ENCODE results near the gene APOM.

APOM gene

DNA sequence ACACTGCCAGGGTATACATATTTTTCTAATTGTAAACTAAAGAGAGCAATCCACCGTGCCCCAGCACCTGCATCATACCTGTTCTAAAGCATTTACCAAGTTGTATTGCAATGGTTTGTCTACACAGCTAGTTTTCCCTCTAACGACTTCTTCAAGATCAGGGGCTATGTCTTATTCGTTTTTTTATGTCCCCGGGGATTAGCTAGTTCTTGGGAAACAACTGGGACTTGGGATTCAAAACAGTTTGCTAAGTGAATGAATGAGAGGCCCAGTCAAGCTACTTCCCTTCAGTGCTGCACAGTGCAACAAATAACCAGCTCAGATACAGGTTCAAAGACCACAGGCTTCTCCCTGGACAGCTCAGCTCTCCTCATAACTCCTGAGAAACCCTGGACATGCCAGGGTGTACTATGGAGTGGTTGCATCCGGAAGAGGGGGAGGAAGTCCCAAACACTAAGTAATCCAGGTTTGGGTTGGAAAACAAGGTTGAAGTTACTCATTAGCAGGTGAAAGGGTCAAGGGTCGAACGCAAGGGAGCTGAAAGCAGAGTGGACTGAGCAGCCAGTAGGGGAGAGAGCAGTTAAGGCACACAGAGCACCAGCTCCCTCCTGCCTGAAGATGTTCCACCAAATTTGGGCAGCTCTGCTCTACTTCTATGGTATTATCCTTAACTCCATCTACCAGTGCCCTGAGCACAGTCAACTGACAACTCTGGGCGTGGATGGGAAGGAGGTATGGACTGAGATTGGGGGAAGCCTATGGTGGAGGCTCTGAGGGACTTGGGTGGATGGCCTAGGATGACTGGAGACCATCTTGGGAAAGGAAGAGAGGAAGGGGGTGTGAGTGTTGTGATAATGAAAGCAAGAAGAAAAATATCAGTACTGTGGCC is at the start of gene APOM:
TSS of gene APOM (plus strand) at position 546 of the 889 bp plus-strand sequence. CDS start at position 619, 73 bp downstream.
- DNase-seq: no peak

DNA sequence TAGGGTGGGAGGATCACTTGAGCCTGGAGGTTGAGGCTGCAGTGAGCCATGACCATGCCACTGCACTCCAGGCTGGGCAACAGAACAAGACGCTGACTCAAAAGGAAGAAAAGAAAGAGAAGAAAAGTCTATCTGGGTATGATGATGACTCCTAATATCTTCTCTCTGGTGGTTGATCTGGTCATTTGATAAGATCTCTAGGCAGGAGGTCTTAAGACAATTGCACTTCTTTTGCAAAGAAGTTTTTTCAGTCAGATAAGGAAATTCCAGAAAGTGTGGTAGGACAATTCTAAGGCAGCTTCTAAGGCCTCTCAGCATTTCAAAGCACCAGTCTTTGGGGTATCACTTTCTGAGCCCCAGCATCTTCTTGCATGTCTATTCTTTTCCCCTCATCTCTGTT is 48.4 kb upstream of the APOM start:
- no peak for DNase-seq

DNA sequence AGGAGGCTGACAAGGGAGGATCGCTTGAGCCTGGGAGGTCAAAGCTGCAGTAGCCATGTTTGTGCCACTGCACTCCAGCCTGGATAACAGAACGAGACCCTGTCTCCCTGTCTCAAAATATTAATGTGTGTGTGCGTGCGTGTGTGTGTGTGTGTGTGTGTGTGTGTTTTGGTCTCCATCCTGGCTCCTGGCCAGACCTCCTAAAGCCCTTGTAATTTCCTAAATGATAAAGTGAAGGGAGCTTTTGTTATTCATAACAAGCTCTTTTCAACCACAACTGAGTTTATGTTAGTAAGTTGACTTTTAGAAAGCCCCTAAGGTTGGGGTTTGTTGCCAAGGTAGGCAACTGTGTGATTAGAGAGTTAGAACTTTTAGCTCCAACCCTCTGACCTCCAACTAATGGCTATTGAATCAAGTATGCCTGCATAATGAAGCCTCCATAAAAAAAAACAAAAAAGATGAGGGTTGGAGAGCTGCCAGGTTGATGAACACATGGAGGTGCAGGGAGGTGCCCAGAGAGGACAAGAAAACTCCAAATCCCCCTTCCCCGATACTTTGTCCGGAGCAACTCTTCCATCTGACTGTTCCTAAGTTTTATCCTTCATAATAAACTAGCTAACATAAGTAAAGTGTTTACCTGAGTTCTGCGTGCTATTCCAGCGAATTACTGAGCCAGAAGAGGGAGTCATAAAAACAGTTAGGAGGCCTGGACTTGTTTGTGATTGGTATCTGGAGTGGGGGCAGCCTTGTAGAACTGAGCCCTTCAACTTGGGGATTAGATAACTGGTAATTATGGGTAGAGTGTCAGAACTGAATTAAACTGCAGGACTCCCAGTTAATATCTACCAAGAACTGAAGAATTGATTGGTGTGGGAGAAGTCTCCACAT is 45.9 kb upstream of the APOM start:
- no peak for DNase-seq

DNA sequence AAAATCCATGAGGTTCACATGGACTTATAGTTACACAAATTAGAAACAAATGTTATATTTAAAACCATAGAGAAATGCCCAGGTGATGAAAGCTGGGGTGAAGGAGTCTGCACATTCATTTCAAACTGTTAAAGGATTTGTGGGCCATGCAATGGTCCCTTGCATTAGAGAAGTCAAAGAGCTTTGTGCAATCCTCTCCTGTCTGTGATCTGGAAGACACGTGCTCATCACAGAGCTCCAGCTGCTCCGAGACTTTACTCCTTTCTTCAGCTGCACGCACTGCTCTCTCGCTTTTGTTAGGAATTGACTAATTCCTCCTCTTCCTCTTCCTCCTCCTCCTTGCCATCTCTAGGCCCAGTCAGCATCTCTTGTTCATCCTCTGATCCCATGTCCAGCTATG is 44.7 kb upstream of the APOM start:
- no peak for DNase-seq

DNA sequence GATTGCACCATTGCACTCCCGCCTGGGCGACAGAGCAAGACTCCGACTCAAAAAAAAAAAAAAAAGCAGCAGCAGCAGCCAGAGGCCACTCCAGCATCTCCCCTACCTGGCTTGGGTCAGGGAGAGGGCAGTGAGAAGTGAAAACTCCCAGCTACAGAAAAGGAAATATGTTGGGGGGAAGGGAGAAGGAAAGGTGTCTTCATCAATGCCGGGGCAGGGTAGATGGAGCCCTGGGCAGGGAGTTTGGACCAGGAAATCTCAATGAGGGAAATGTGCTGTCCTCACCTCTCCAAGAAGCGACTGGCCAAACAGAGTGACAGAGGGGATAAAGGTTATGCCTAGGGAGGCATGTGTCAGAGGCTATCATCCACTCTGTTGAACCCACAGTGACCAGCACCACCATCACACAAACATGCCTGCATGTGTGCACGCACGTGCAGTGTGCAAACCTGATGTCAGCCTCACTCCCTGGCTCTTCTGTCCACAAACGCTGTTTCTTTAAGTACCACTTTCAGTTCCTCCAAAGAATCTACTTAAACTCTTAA is 41.5 kb upstream of the APOM start:
- DNase-seq: no peak

DNA sequence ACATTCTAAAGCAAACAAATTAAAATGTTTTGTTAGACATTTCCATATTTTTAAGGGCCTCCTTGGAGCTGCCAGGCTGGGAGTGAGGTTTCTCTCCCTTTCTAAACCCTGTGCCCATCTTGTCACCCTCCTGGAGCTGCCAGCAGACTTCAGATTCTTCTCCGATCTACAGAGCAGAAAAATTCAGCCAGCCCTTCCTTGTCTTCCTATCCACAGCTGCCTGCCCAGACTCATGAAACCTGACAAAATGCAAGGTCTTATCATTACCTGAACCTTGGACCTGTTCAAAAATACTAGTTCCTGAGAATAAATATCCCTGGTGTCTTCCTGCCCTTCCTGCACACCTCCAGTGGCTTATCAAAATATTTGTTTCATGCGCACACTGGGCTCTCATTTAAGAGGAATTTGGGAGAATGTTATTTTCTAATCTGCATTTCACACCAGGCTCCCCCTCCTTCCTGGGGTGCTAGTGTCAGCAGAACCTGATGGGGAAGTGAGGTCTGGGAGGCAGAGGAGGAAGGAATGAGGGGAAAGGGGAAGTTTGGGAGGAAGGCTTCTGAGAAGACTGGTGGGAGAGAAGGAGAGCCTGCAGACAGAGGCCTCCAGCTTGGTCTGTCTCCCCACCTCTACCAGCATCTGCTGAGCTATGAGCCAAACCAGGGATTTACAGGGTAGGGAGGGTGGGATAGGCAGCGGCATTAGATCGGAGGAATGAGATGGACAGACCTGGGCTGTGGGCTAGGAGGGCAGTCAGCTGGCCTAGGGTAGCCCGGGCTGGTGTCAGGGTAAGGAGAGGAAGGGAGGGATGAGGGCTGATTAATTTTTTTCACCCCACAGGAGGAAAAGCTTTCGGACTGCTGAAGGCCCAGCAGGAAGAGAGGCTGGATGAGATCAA is 40.8 kb upstream of the APOM start, which contains the start of gene AIF1:
TSS of gene AIF1 (plus strand) at position 551 of the 895 bp plus-strand sequence. CDS start at position 647, 96 bp downstream.
- DNase-seq: no peak

DNA sequence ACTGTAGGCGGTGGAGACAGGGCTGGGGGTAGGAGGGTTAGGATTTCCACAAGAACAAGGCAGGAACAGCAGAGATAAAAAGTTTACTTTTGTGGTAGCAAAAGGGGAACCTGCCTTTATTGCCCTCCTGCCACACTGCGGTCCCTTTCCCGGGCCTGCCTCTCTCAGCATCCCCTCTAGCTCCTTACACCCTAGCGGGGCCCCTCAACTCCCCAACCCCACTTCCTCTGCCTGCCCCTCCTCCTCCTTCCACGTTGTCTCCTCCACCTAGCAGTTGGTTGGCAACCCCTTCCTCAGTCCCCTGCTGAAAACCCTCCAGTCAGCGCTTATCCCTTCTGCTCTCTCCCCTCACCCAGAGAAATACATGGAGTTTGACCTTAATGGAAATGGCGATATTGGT is 39.9 kb upstream of the APOM start:
- DNase-seq: no peak

DNA sequence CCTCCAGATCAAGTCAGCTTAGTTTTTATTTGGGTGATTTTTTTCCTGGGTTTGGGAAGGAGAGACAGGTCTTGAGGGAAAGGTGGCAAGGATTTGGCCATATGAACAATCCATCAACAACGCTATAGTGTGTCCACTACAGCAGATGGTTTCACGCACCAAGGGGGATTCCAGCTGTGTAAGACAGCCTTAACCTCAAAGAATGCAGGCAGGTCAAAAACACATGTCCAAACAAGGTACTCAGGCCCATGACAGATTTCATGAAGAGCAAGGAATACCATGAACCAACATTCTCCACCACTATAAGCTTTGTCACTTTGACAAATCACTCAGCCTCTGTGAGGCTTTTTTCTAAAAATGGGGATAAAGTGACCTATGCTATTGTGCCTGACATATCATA is 38.7 kb upstream of the APOM start:
- DNase-seq: no peak

DNA sequence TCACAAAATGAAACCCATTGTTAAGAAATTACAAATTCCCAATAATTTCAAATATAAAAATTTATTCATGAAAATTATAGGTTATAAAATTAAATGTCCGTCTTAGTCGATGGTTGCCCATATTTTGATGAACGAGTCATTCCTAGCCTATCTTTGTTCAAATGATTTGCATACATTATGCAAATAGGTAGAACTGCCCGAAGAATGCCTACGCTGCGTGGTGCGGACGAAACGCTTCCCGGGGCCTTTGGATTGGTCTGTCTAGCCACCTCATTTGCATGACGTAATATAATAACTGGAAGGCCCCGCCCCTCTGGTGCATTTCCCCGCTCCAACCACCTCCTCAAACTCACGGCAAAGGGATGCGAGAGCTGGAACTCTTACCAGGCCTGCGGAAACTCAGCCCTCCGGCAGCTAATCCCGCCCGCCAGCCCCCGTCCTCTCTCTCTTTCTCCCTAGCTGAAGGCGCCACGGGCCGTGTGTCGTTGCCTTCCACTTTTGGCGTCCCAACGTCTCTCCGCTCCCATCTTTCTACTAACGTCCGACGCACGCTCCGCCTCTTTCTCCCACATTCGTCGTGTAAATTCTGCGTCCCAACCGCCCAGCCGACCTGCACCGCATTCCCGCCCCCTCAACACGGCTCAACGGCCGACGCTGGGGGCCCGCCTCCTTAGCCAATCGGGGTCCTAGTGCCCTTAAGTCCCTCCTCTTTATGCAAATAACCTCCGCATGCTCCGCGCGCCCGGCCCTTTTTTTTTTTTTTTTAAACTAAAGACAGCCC is 35.7 kb upstream of the APOM start:
- DNase-seq: peak; percentile 98

DNA sequence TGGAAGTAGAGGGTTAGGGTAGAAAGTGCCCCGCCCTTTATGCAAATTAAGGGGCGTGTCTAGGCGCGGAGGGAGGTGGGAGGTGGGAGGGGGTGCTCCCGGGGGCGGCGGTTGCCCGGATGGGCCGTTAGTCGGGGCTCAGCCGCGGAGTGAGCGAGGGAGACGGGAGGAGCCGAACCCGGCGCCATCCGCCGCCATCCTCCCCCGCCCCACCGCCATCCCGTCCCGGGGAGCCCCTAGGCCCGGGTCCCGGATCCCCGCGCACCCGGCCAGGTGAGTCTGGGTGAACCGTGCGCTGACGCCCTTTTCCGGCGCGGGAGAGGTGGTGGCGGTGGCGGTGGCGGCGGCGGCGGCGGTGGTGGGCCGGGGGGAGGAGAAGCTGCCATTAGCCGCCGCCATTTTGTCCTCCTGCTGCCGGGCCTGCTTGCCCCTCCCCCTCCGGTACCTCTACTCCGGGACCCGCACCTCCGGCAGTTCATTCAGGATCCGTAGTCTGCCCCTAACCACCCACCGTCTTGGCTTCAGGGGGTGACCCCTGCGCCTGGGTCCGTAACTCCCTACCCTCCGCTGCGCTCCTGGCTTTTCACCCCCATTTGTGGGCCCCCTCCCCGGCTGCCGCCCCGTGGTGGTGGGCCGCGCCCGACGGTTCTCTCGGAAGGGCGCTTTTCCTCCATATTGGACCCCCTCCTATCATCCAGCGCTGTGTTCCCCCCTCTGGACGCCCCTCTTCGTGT is 34.9 kb upstream of the APOM start, which contains the start of gene PRRC2A:
TSS of gene PRRC2A (plus strand) at position 130 of the 734 bp plus-strand sequence. CDS start 2,075 bp downstream, outside the sequence.
- peak; percentile 97 for DNase-seq

DNA sequence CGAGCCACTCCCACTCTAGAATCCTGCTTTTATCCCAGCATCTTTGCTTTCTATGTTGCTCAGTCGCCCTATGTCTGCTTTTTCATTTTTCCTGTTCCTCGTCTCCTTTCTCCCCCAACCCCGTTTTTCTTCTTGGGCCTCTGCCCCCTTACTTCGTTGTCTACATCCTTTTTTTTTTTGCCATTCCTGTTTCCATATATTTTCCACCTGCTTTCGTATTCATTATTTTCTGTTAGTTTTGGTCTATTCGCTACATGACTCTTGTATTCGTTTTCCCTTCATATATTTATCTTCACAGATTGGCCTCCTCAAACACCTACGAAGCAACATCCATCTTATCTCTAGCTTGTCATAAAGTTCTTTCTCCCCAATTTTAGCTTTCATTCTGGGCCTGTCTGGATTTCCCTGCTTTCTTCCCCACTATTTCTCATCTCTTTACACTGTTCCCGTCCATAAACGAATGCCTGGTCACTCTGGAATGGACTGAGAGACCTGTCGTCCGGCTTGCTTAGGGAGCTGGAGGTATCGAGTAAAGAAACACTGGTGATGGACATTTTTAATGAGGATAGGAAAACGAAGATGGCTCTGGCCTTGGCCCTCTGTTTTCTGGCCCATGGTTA is 34.3 kb upstream of the APOM start:
- no peak for DNase-seq

DNA sequence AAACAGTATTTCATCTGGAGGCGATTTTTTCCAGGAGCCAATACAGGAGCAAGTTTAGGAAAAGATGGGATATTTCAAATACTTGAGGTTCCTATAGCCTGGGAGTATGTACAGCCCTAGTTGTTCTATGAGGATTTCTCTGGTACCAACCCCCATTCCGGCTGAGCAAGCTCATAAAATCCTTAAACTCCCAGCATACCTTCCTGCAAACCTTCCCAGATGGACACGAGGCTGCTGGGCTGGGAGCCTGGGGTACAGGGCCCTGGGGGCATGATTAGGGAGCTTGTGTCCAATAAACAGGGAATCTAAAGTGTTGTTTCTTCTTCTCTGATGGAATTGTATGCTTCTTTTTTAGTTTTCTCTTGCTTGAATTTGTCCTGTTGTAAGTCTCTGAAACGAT is 33.7 kb upstream of the APOM start:
- DNase-seq: no peak

DNA sequence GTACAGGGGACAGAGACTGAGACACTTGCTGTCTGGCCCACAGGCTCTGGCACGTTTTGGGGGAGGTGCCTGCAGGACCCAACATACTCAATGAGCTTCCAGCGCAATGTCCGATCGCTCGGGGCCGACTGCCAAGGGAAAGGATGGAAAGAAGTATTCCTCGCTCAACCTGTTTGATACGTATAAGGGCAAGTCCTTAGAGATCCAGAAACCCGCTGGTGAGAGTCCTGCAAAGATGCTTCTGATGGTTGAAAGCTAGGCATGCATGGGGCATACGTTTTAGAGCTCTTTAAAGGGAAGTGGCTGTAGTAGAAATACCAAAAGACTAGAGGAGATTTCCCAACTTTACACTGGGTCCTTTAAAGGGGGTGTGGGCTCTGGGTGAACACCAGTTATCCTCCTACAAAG is 33.0 kb upstream of the APOM start:
- DNase-seq: no peak

DNA sequence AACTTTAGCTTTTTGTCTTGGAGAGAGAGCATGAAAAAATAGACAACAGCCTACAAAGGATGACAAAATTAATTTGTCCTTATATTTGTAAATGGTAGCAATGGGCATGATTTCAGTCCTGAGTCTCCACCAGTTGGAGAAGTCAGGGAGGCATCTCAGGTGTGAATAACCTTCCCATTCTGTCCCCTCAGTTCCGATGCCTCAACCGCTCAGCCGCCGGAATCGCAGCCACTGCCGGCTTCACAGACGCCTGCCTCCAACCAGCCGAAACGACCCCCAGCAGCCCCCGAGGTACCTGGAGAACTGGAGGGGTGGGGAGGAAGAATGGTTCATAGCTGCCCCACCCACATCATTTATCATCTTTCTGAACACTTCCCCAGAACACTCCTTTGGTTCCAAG is 31.6 kb upstream of the APOM start:
- no peak for DNase-seq

DNA sequence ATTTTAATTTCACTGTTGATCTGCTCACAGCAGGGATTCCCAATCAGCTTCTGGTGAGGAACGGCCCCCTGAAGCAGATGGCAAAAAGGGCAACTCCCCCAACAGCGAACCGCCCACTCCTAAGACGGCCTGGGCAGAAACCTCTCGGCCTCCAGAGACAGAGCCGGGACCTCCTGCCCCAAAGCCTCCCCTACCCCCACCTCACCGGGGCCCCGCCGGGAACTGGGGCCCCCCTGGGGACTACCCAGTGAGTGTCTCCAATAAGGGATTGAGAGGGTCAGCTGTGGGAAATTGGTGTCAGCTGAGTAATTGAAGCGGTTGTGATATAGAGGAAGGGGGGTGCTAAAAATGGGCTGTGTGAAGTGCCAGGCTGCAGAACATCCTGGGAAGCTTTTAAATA is 28.7 kb upstream of the APOM start:
- no peak for DNase-seq

DNA sequence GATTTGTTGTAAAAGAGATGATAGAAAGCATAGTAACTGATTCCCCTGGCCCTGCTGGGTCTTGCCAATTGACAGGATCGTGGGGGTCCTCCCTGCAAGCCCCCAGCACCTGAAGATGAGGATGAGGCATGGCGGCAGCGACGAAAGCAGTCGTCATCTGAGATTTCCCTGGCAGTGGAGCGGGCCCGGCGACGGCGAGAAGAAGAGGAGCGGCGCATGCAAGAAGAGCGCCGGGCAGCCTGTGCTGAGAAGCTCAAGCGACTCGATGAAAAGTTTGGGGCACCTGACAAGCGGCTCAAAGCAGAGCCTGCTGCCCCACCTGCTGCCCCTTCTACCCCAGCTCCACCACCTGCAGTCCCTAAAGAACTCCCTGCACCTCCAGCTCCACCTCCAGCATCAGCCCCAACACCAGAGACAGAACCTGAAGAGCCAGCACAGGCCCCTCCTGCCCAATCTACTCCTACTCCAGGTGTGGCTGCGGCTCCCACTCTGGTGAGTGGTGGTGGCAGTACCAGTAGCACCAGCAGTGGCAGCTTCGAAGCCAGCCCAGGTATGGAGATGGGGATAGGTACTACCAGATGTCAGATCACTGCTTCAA is 27.9 kb upstream of the APOM start:
- DNase-seq: no peak

DNA sequence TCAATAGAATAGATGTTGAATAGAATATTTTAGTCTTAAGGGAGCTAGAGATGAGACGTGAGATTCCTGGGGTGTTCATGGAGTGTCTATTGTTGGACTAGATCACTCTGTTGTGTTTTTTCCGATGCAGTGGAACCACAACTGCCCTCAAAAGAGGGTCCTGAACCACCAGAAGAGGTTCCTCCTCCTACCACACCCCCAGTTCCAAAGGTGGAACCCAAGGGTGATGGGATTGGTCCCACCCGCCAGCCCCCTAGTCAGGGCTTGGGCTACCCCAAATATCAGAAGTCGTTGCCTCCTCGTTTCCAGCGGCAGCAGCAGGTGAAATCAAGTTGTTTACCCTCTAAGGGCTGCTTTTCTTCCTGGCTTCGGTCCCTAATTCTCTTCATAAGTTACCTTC is 26.7 kb upstream of the APOM start:
- DNase-seq: no peak

DNA sequence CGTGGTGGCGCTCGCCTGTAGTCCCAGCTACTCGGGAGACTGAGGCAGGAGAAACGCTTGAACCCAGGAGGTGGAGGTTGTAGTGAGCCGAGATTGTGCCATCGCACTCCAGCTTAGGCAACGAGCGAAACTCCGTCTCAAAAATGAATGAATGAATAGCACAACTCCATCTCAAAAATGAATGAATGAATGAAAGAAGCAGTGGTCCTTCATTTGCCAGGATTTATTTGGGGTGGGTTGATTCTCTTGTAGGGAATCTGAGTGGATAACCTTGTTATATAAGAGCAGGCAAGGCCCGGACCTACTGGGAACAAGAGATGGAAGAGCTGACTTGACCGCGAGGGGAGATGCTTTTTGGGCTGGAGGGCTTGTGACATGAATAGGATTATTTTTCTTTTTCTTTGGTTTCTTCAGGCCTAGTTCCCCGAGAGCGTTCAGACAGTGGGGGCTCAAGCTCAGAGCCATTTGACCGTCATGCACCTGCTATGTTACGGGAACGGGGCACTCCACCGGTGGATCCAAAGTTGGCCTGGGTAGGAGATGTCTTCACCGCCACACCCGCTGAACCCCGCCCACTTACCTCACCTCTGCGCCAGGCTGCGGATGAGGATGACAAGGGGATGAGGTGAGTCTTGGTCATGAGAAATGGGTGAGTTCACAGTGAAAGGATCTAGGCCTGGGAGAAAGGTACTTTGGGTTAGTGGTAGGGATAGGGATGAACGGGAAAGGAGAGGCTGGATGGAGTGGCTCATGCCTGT is 25.3 kb upstream of the APOM start:
- DNase-seq: no peak

DNA sequence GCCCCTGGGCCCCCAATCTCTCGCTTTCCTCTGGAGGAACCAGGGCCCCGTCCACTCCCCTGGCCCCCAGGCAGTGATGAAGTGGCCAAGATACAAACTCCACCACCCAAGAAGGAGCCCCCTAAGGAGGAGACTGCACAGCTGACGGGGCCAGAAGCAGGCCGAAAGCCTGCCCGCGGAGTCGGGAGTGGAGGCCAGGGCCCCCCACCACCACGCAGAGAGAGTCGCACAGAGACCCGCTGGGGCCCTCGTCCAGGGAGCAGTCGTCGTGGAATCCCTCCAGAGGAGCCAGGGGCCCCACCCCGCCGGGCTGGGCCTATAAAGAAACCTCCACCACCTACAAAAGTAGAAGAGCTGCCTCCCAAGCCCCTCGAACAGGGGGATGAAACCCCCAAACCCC is 24.5 kb upstream of the APOM start:
- no peak for DNase-seq
